Lung (tissue), 12 donors: ENCODE data around the gene DIPK1A. TPM values are rescaled to one million over a fixed set of nuclear protein-coding genes. Genes with fewer than 3 reads are reported as not detected.

Experiments
- ATAC-seq: fragments of 200-7000 bp; cut with Tn5 transposase; one replicate; pipeline ENCODE4 v1.9.1; 2020; ENCODE audit warnings: moderate number of reproducible peaks; ENCODE audit not compliant: insufficient read depth, low FRiP score
- DNase-seq, 3 donors: peaks; one replicate each; pipeline ENCODE4 v3.0.0-alpha.2; 2013 to 2017
- H3K27ac ChIP-seq, 2 donors: one replicate each; pipeline ENCODE4 v1.5.1; 2013; ENCODE audit warnings: mild to moderate bottlenecking in 2 of 2, moderate library complexity in 2 of 2, control low read depth in 1 of 2, inconsistent platforms in 1 of 2, low read depth in 1 of 2, low read length in 1 of 2
- H3K27me3 ChIP-seq, 3 donors: one replicate each; pipeline ENCODE4 v1.5.1; 2013; ENCODE audit warnings: low read length in 2 of 3; ENCODE audit not compliant: control insufficient read depth in 3 of 3, insufficient read depth in 3 of 3
- H3K36me3 ChIP-seq, 4 donors: one replicate each; pipeline ENCODE4 v1.5.1; 2013; ENCODE audit warnings: low read length in 4 of 4, mild to moderate bottlenecking in 1 of 4, moderate library complexity in 1 of 4; ENCODE audit not compliant: control insufficient read depth in 4 of 4, insufficient read depth in 4 of 4
- H3K4me1 ChIP-seq, 5 donors: one replicate each; pipeline ENCODE4 v1.5.1; 2013; ENCODE audit warnings: low read length in 5 of 5, mild to moderate bottlenecking in 2 of 5, moderate library complexity in 1 of 5; ENCODE audit not compliant: control insufficient read depth in 5 of 5, insufficient read depth in 5 of 5
- H3K4me3 ChIP-seq: one replicate; pipeline ENCODE4 v1.5.1; 2013; ENCODE audit warnings: mild to moderate bottlenecking, control low read depth, moderate library complexity
- H3K9ac ChIP-seq, 2 donors: one replicate each; pipeline ENCODE4 v1.5.1; 2013; ENCODE audit warnings: low read length in 2 of 2, control low read depth in 1 of 2; ENCODE audit not compliant: insufficient read depth in 1 of 2
- H3K9me3 ChIP-seq, 4 donors: one replicate each; pipeline ENCODE4 v1.5.1; 2013; ENCODE audit warnings: low read length in 3 of 4, mild to moderate bottlenecking in 1 of 4, moderate library complexity in 1 of 4; ENCODE audit not compliant: control insufficient read depth in 4 of 4, insufficient read depth in 3 of 4
- CTCF ChIP-seq: IDR thresholded peaks from 2 replicates; pipeline ENCODE4 v1.5.1; 2012; ENCODE audit warnings: mild to moderate bottlenecking; ENCODE audit errors: control extremely low read depth, extremely low read depth
- WGBS, 2 donors: extraction: QIAGEN DNeasy Blood & Tissue Kit; methylation state at CpG; one replicate each; pipeline ENCODE4 v1.1.7; 2013; 5-methylcytosine and 5-hydroxymethylcytosine counted together
- polyA plus RNA-seq, 2 donors: library from polyadenylated mRNA; stranded (reverse); fragments of 200-250 nt; gene quantifications; one replicate each; pipeline ENCODE4 v1.2.1, GENCODE V29; 2013
- total RNA-seq, 2 donors: library from RNA; depleted of rRNA in 1 of 2; stranded (reverse); fragments of >200 nt in 1 of 2; gene quantifications; one replicate each; pipeline ENCODE4 v1.2.1, GENCODE V29; 2014 to 2021
- donor health status: control.
- donor health status: control.
- donor health status: Bipolar disorder and iron deficiency.
- donor health status: healthy.
- donor health status: DM: yes; HTN: yes; CAD: no.

The DIPK1A gene
- total and polyA plus RNA-seq, 4 donors, result 2.3 to 8.0 (median 4.1) TPM

DNA sequence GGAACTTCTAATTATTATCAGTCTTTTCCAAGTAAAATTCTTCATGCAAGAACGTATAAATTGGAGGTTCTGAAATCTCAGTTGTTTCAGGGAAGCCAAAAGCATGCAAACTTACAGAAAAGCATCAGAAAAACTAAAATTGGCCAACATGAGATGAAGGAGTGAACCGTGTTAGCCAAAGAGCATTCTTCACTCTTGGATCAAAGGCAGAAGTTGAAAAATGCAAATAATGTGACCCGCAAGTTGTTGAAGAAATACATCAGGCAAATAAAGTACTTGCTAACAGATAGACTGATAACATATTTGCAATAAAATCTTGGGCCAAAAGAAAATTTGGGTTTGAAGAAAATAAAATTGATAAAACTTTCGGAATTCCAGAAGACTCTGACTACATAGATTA lies 29.6 kb downstream of the DIPK1A start:
- ATAC-seq, result no peak
- no peaks in the 10 kb centered on the region for H3K27me3 ChIP-seq

GRCh38 chr1:92929461-92929860 lies 31.8 kb downstream of the DIPK1A start:
- 38 to 42% methylated on average over 1 of the region's 1 CpG for WGBS, 2 donors
- peaks cover 0 to 15% (median 9%) of the 10 kb centered on the region in 5 donors for H3K4me1 ChIP-seq

More for the DNA sequence above, 29.6 kb downstream of the DIPK1A start:
- no peaks in the 10 kb centered on the region for H3K36me3 ChIP-seq
- no peak overlapping the region for H3K4me3 ChIP-seq
- no peaks in the 10 kb centered on the region for H3K9me3 ChIP-seq
- DNase-seq, result no peak
- H3K4me1 ChIP-seq, result peaks cover 2 to 20% (median 9%) of the 10 kb centered on the region in 5 donors
- 75 to 76% methylated on average over 4 of the region's 4 CpGs for WGBS, 2 donors
- H3K9ac ChIP-seq, result no peak overlapping the region
- no peak for TF ChIP-seq CTCF
- H3K27ac ChIP-seq, result no peak overlapping the region

DNA sequence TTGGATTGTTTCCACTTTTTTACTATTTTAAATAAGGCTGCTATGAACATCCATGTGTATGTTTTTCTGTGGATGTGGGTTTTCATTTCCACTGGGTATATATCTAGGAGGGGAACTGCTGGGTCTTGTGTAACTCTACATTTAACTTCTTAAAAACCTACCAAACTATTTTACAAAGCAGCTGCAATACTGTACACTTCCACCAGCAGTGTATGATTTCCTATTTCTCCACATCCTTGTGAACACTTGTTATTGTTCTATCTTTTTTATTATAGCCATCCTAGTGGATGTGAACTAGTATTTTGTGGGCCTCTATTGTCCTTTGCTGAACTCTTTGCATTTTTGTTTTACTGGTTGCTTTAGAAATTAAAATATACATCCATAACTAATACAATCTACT lies 33.4 kb downstream of the DIPK1A start:
- Histone ChIP-seq H3K9ac (no peak overlapping the region), H3K36me3 (no peaks in the 10 kb centered on the region), H3K4me1 (peaks cover 0 to 5% (median 0%) of the 10 kb centered on the region in 5 donors), H3K4me3 (no peak overlapping the region), H3K27ac (no peak overlapping the region), H3K9me3 (no peaks in the 10 kb centered on the region), H3K27me3 (no peaks in the 10 kb centered on the region)
- DNase-seq, result no peak
- ATAC-seq, result no peak
- no peak for TF ChIP-seq CTCF

More at GRCh38 chr1:92929461-92929860, 31.8 kb downstream of the DIPK1A start:
- no peak overlapping the region for H3K27ac ChIP-seq
- H3K9me3 ChIP-seq, result no peaks in the 10 kb centered on the region
- ATAC-seq, result no peak
- H3K4me3 ChIP-seq, result no peak overlapping the region
- no peak for DNase-seq
- TF ChIP-seq CTCF, result no peak
- H3K36me3 ChIP-seq, result no peaks in the 10 kb centered on the region
- H3K27me3 ChIP-seq, result no peaks in the 10 kb centered on the region
- H3K9ac ChIP-seq, result no peak overlapping the region

DNA sequence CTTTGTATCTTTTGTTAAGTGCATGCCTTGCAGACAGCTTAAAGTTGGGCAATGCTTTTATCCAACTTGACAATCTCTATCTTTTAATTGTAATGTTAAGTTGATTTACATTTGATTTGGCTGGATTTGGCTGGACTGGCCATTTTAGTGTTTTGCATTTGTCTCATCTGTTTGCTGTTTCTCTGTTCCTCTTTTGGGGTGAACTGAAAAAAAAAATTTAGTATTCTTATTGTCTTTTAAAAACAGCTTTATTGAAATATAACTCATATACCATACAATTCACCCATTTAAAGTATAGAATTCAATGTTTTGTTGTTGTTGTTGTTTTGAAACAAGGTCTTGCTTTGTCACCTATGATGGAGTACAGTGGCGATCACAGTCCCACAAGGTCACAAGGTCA lies 34.4 kb downstream of the DIPK1A start:
- Histone ChIP-seq H3K9ac (no peak overlapping the region), H3K36me3 (no peaks in the 10 kb centered on the region), H3K9me3 (no peaks in the 10 kb centered on the region), H3K27ac (no peak overlapping the region), H3K27me3 (no peaks in the 10 kb centered on the region), H3K4me3 (no peak overlapping the region), H3K4me1 (peaks cover 0 to 5% (median 0%) of the 10 kb centered on the region in 5 donors)
- TF ChIP-seq CTCF, result no peak
- DNase-seq (no peak), ATAC-seq (no peak)
- 92 to 98% methylated on average over 1 of the region's 1 CpG for WGBS, 2 donors
